ENCODE measurements around the gene RIC8A.
A peak's percentile ranks its signal among the peaks of the same experiment; 100 is the strongest.
"Not testable (repeated sequence)": the region's sequence is repeated elsewhere in the genome, so short reads cannot be mapped to it uniquely, and the experiment has no call there.

Gene RIC8A

DNA sequence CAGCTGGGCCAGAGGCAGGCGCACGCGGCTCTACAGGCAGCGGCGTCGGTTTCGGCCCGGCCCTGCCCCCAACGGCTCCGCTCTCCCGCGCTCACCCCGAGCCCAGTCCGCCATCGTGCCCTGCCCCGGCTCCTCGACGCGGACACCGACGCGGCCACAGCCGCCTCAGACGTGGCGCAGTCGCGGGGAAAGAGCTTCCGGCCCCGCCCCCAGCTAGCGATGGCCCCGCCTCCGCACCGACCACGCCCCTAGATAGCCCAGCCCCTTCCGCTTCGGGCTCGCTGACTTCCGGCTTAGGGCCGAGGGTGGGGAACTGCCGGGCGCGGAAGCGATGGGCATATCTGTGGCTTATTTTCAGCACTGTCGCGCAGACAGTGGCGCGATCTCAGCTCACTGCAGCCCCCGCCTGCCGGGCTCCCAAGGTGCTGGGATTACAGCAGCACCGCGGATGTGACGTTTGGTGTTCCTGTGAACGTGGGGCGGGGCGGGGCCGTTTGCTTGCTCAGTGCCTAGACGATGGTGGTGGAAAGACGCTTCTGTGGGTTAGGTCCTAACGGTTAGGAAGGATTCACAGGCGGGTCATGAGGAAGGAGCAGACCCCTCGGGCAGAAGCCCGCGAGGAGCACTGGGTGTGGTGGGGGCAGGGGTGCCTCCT, at the start of gene RIC8A, which contains the start of gene BET1L:
TSS of gene RIC8A (plus strand) at position 501 of the 655 bp plus-strand sequence. CDS start 1,147 bp downstream, outside the sequence.
TSS of gene BET1L (minus strand) at position 192 of the 655 bp plus-strand sequence. CDS start at position 114, 78 bp downstream.
- no peaks in the 10 kb centered on the region for H3K9me3 ChIP-seq (ENCODE audit: control insufficient read depth in 2 of 2, low read length in 2 of 2)
- H3K27ac ChIP-seq (ENCODE audit: low read length): peak within 1 kb of the TSS; percentile 99
- H3K9ac ChIP-seq (ENCODE audit: low read length in 2 of 2): peak within 1 kb of the TSS; percentile 95 to 97
- H3K4me3 ChIP-seq (ENCODE audit: low read length in 2 of 2): peak within 1 kb of the TSS; percentile 92 to 96
- H3K36me3 ChIP-seq (ENCODE audit: control insufficient read depth in 2 of 2, insufficient read depth in 2 of 2, low read length in 2 of 2): peaks cover 38 to 51% of the 10 kb centered on the region in 2 donors
- H3K4me1 ChIP-seq (ENCODE audit: control insufficient read depth, insufficient read depth, low read length): peaks cover 59% of the 10 kb centered on the region
- H3K27me3 ChIP-seq (ENCODE audit: control insufficient read depth in 1 of 2, insufficient read depth in 2 of 2, low read length in 2 of 2): no peaks in the 10 kb centered on the region

DNA sequence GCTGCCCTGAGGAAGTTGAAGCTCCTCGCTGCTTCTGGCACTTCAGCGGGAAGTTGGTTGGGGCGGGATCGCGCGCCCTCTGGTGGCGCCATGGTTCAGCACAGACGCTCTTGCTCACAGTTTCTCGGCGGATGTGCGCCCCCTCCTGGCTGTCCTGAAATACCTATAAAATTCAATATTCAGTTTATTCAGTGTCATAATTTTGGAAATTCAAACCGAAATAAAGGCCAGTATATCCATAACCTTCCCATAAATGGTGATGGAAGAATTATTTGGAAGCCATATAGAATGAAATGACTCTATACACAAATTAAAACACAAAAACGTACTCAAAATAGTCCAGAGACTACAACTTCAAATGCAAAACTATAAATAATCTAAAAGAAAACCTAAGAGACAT, 27.3 kb upstream of the RIC8A start:
- H3K9ac ChIP-seq (ENCODE audit: low read length in 2 of 2); H3K4me1 ChIP-seq (ENCODE audit: control insufficient read depth, insufficient read depth, low read length); H3K36me3 ChIP-seq (ENCODE audit: control insufficient read depth in 2 of 2, insufficient read depth in 2 of 2, low read length in 2 of 2); H3K9me3 ChIP-seq (ENCODE audit: control insufficient read depth in 2 of 2, low read length in 2 of 2); H3K4me3 ChIP-seq (ENCODE audit: low read length in 2 of 2); H3K27ac ChIP-seq (ENCODE audit: low read length); H3K27me3 ChIP-seq (ENCODE audit: control insufficient read depth in 1 of 2, insufficient read depth in 2 of 2, low read length in 2 of 2): not testable (repeated sequence)

DNA sequence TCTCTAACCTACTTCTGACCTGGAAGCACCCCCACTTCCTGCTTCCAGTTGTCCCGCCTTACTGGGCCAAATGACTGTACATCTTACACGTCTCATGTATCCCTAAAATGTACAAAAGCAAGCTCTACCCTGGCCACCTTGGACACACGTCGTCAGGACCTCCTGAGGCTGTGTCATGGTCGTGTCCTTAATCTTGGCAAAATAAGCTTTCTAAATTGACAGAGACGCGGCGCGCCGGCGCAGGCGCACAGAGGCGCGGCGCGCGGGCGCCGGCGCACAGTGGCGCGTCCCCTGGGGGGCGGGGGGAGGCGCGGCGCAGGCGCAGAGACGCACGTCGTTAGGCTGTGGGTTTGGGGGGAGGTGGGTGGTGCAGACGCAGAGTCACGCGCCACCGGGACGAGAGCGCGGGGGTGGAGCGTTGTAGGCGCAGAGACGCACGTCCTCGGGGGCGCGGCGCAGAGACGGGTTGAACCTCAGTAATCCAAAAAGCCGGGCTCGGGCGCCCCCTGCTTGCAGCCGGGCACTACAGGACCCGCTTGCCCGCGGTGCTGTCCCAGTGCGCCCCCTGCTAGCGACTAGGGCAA, 18.2 kb upstream of the RIC8A start:
- H3K36me3 ChIP-seq (ENCODE audit: control insufficient read depth in 2 of 2, insufficient read depth in 2 of 2, low read length in 2 of 2); H3K4me3 ChIP-seq (ENCODE audit: low read length in 2 of 2); H3K27me3 ChIP-seq (ENCODE audit: control insufficient read depth in 1 of 2, insufficient read depth in 2 of 2, low read length in 2 of 2); H3K9me3 ChIP-seq (ENCODE audit: control insufficient read depth in 2 of 2, low read length in 2 of 2); H3K4me1 ChIP-seq (ENCODE audit: control insufficient read depth, insufficient read depth, low read length); H3K9ac ChIP-seq (ENCODE audit: low read length in 2 of 2); H3K27ac ChIP-seq (ENCODE audit: low read length): not testable (repeated sequence)

DNA sequence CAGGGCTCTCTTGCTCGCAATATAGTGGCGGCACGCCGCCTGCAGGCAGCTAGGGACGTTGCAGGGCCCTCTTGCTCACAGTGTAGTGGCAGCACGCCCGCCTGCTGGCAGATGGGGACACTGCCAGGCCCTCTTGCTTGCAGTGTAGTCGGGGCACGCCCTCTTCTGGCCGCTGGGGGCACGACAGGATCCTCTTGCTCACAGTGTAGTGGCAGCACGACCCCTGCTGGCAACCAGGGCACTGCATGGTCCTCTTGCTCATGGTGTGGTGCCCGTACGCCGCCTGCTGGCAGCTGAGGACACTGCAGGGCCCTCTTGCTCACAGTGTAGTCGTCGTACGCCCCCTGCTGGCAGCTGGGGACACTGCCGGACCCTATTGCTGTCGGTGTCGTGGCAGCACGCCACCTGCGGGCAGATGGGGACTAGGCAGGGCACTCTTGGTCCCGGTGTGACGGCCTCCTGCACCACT, 17.6 kb upstream of the RIC8A start:
- H3K9me3 ChIP-seq (ENCODE audit: control insufficient read depth in 2 of 2, low read length in 2 of 2); H3K27me3 ChIP-seq (ENCODE audit: control insufficient read depth in 1 of 2, insufficient read depth in 2 of 2, low read length in 2 of 2); H3K4me1 ChIP-seq (ENCODE audit: control insufficient read depth, insufficient read depth, low read length); H3K9ac ChIP-seq (ENCODE audit: low read length in 2 of 2); H3K36me3 ChIP-seq (ENCODE audit: control insufficient read depth in 2 of 2, insufficient read depth in 2 of 2, low read length in 2 of 2); H3K4me3 ChIP-seq (ENCODE audit: low read length in 2 of 2); H3K27ac ChIP-seq (ENCODE audit: low read length): not testable (repeated sequence)

DNA sequence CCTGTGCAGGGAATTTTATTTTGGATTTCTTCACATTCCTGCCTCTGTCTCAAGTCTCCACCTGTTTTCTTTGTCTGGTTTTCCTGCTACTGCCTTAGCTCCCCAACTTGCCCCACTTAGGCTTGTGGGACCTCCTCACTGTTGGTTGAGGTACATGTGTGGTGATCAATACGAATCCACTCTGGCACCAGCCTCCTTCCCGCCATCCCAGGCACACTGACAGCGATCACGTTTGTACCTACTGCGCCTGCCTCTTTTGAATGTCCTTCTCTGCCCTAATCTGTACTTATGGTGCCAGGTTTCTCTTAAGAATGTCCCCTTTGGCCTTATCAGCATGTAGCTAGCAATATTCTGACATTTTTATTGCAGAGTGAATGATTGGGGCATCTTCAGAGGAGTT, 17.0 kb upstream of the RIC8A start:
- H3K27ac ChIP-seq (ENCODE audit: low read length); H3K9me3 ChIP-seq (ENCODE audit: control insufficient read depth in 2 of 2, low read length in 2 of 2); H3K9ac ChIP-seq (ENCODE audit: low read length in 2 of 2); H3K4me1 ChIP-seq (ENCODE audit: control insufficient read depth, insufficient read depth, low read length); H3K4me3 ChIP-seq (ENCODE audit: low read length in 2 of 2); H3K27me3 ChIP-seq (ENCODE audit: control insufficient read depth in 1 of 2, insufficient read depth in 2 of 2, low read length in 2 of 2); H3K36me3 ChIP-seq (ENCODE audit: control insufficient read depth in 2 of 2, insufficient read depth in 2 of 2, low read length in 2 of 2): not testable (repeated sequence)

DNA sequence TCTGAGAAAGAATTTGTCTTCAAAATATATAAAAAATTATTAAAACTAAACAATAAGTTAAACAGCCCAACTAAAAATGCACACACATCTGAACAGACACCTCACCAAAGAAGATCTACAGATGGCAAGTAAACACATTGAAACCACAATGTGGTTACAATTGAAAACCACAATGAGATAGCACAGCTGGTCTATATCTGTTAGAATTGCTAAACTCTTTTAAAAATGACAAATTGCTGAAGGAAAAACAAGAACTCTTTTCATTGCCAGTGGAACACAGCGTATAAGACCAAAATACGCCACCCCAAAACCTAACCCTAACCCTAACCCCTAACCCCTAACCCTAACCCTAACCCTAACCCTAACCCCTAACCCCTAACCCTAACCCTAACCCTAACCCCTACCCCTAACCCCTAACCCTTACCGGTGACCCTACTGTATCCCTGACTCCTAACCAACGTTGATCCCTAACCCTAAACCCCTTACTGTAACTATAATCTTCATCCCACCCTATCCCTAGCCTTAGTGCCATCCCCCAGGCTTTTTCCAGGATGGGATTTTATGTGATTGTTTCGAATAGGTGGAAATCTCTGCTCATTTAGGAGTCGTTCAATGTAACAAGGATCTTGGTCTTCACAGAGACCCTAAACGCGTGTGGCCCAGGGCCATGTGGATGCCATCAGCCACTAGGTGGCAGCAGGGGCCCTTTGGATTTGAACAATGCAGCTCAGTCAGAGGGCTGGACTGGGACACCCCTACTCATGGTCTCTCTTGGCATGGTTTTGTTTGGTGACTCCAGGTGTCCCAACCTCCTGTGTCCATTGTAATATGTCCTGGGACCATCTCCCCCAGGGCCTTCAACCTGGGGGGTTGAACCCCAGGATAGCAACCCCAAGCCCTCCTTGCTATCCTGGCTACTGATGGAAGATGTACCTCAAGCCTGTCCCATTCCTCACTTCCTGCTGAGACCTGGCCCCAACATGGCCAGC, 15.7 kb upstream of the RIC8A start:
- H3K27me3 ChIP-seq (ENCODE audit: control insufficient read depth in 1 of 2, insufficient read depth in 2 of 2, low read length in 2 of 2); H3K4me3 ChIP-seq (ENCODE audit: low read length in 2 of 2); H3K36me3 ChIP-seq (ENCODE audit: control insufficient read depth in 2 of 2, insufficient read depth in 2 of 2, low read length in 2 of 2); H3K9me3 ChIP-seq (ENCODE audit: control insufficient read depth in 2 of 2, low read length in 2 of 2); H3K9ac ChIP-seq (ENCODE audit: low read length in 2 of 2); H3K27ac ChIP-seq (ENCODE audit: low read length); H3K4me1 ChIP-seq (ENCODE audit: control insufficient read depth, insufficient read depth, low read length): not testable (repeated sequence)

DNA sequence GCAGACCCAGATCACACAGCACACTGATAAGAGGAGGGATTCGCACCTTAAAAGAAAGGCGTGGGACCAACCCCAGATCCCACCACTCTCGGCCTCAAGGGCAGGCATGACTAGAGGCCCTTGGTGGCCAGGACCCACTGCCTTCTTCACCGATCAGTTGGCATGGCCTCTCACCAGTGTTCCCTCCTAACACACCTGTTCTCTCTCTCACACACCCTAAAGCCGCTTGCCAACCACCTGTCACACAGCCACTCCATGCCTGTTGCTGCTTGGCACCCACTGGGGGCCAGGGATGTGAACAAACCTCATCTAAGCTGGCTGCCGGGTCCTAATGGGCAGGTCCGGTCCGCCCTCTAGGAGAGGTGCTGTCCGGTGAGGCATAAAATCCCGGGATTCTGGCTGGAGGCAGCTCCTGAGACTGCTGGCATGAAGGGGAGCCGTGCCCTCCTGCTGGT, 14.8 kb upstream of the RIC8A start, which contains the start of gene SCGB1C1:
TSS of gene SCGB1C1 (plus strand) at position 405 of the 455 bp plus-strand sequence. CDS start at position 427, 22 bp downstream.
- not testable (repeated sequence) for H3K9me3 ChIP-seq (ENCODE audit: control insufficient read depth in 2 of 2, low read length in 2 of 2); H3K27ac ChIP-seq (ENCODE audit: low read length); H3K4me3 ChIP-seq (ENCODE audit: low read length in 2 of 2); H3K9ac ChIP-seq (ENCODE audit: low read length in 2 of 2); H3K27me3 ChIP-seq (ENCODE audit: control insufficient read depth in 1 of 2, insufficient read depth in 2 of 2, low read length in 2 of 2); H3K36me3 ChIP-seq (ENCODE audit: control insufficient read depth in 2 of 2, insufficient read depth in 2 of 2, low read length in 2 of 2); H3K4me1 ChIP-seq (ENCODE audit: control insufficient read depth, insufficient read depth, low read length)

DNA sequence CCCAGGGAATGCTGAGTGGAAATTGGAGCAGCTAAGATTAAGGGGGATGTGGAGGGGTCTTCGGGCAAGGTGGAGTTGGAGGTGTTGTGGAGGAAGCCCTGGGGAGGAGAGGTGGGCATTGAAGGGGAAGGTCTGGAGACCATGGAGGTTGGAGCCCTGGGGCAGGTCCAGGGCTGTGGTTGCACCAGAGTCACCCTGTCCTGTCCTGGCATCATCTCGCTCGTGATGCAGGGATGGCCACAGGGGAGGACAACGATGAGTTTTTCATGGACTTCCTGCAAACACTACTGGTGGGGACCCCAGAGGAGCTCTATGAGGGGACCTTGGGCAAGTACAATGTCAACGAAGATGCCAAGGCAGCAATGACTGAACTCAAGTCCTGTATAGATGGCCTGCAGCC, 14.0 kb upstream of the RIC8A start:
- H3K27me3 ChIP-seq (ENCODE audit: control insufficient read depth in 1 of 2, insufficient read depth in 2 of 2, low read length in 2 of 2); H3K9ac ChIP-seq (ENCODE audit: low read length in 2 of 2); H3K9me3 ChIP-seq (ENCODE audit: control insufficient read depth in 2 of 2, low read length in 2 of 2); H3K36me3 ChIP-seq (ENCODE audit: control insufficient read depth in 2 of 2, insufficient read depth in 2 of 2, low read length in 2 of 2); H3K27ac ChIP-seq (ENCODE audit: low read length); H3K4me1 ChIP-seq (ENCODE audit: control insufficient read depth, insufficient read depth, low read length); H3K4me3 ChIP-seq (ENCODE audit: low read length in 2 of 2): not testable (repeated sequence)

DNA sequence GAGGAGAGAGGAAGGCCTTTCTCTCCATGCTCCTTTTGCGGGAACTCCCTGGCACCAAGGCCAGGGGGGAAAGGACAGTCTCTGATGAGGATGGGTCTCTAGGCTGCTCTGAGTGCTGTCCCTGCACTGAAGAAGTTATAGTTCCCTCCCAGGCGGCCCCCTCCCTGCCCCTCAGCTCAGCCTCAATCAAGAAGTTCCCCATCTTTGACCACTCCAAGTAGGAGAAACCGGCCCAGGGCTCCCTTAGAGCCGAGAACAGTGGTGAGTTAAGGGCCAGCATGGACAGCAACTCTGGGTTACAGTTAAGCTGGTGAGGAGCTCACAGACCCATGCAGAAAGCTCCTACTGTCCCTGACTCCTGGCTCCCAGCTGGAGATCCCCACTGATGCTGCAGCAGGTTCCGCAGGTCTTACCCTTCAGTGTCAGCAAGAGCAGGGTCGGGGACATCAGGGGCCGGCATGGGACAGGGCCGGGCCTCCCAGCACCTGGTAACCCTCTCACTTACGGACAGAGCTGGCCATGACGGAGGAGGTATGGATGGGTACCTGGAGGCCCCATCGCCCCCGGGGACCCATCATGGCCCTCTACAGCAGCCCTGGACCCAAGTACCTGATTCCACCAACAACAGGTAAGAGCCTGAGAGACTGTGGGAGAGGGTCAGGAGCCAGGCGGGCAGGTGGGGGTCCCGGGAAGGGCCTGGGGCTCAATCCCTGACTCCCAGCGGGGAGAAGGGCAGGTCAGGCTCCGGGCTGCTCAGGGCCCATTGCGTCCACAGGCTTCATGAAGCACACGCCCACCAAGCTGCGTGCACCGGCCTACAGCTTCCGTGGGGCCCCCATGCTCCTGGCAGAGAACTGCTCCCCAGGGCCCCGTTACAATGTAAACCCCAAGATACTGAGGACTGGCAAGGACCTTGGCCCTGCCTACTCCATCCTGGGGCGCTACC, 10.4 kb upstream of the RIC8A start:
- H3K27ac ChIP-seq (ENCODE audit: low read length): no peak overlapping the region
- no peaks in the 10 kb centered on the region for H3K27me3 ChIP-seq (ENCODE audit: control insufficient read depth in 1 of 2, insufficient read depth in 2 of 2, low read length in 2 of 2)
- no peaks in the 10 kb centered on the region for H3K4me1 ChIP-seq (ENCODE audit: control insufficient read depth, insufficient read depth, low read length)
- H3K4me3 ChIP-seq (ENCODE audit: low read length in 2 of 2): no peak overlapping the region
- H3K9me3 ChIP-seq (ENCODE audit: control insufficient read depth in 2 of 2, low read length in 2 of 2): no peaks in the 10 kb centered on the region
- peaks cover 0 to 14% of the 10 kb centered on the region in 2 donors for H3K36me3 ChIP-seq (ENCODE audit: control insufficient read depth in 2 of 2, insufficient read depth in 2 of 2, low read length in 2 of 2)
- no peak overlapping the region for H3K9ac ChIP-seq (ENCODE audit: low read length in 2 of 2)

DNA sequence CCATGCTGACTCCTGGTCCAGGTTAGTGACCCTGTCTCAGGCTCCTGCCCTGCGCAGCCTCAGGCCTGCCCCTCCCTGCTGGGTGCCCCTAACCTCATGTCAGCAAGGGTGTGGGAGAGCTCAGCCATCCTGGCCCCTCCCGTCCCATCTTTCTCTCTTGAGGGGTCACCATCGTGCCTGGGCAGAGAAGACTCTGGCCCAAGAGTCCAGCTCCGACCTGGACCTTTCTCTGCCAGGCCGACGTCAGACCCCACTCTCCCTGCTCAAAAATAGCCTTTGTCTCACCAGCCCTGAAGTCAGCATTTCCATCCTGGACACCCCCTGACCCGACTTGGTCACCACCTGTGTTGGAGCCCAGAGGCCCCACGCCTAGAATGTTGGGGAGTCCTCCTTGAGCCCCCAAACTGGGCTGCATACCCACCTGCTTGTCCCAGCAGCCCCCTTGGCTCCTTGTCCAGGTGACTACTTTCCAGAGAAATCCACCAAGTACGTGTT, 9.7 kb upstream of the RIC8A start:
- Histone ChIP-seq H3K9me3 (ENCODE audit: control insufficient read depth in 2 of 2, low read length in 2 of 2) (no peaks in the 10 kb centered on the region), H3K9ac (ENCODE audit: low read length in 2 of 2) (no peak overlapping the region), H3K4me3 (ENCODE audit: low read length in 2 of 2) (no peak overlapping the region), H3K27me3 (ENCODE audit: control insufficient read depth in 1 of 2, insufficient read depth in 2 of 2, low read length in 2 of 2) (no peaks in the 10 kb centered on the region), H3K36me3 (ENCODE audit: control insufficient read depth in 2 of 2, insufficient read depth in 2 of 2, low read length in 2 of 2) (peaks cover 0 to 14% of the 10 kb centered on the region in 2 donors), H3K27ac (ENCODE audit: low read length) (no peak overlapping the region), H3K4me1 (ENCODE audit: control insufficient read depth, insufficient read depth, low read length) (no peaks in the 10 kb centered on the region)

Measured in stomach smooth muscle (tissue), 2 donors.